ENCODE measurements around the gene AGT. TPM values are rescaled to one million over a fixed set of nuclear protein-coding genes. Genes with fewer than 3 reads are reported as not detected.

AGT gene
- total RNA-seq, 4 donors from 2014 or later, result 0.33 to 6.2 (median 2.9) TPM

GRCh38 chr1:230674581-230674980, 39.3 kb downstream of the AGT start:
- TF ChIP-seq, protein P1, sequence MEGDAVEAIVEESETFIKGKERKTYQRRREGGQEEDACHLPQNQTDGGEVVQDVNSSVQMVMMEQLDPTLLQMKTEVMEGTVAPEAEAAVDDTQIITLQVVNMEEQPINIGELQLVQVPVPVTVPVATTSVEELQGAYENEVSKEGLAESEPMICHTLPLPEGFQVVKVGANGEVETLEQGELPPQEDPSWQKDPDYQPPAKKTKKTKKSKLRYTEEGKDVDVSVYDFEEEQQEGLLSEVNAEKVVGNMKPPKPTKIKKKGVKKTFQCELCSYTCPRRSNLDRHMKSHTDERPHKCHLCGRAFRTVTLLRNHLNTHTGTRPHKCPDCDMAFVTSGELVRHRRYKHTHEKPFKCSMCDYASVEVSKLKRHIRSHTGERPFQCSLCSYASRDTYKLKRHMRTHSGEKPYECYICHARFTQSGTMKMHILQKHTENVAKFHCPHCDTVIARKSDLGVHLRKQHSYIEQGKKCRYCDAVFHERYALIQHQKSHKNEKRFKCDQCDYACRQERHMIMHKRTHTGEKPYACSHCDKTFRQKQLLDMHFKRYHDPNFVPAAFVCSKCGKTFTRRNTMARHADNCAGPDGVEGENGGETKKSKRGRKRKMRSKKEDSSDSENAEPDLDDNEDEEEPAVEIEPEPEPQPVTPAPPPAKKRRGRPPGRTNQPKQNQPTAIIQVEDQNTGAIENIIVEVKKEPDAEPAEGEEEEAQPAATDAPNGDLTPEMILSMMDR (IDR thresholded peaks at IDR 0.05; ENCODE audit: low read depth), result no peak

GRCh38 chr1:230669543-230669942, 44.4 kb downstream of the AGT start:
- TF ChIP-seq, protein P1 (IDR thresholded peaks at IDR 0.05; ENCODE audit: low read depth), result no peak

DNA sequence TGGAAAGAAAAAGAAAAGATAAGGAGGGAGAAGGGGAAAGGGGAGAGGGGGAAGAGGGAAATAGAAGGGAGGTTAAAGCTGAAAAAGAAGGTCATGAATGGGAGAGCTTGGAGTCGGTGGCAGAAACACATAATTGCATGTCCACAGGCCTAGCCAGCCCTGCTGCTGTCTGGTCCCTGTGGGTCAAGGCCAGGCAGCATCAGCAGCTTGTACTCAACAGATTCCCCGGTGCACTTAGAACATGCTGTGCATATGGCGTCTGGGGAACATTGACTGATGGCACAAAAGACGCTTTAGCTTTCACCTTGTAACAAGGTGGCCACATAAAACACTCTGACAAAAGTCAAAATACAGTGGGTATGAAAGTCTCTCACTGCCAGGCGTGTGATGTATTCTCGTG, 45.7 kb downstream of the AGT start:
- TF ChIP-seq, protein P1 (IDR thresholded peaks at IDR 0.05; ENCODE audit: low read depth), result no peak

- TF ChIP-seq, protein P1 (IDR thresholded peaks at IDR 0.05; ENCODE audit: low read depth), result no peak
Observed at GRCh38 chr1:230661976-230662375, 51.9 kb downstream of the AGT start.

DNA sequence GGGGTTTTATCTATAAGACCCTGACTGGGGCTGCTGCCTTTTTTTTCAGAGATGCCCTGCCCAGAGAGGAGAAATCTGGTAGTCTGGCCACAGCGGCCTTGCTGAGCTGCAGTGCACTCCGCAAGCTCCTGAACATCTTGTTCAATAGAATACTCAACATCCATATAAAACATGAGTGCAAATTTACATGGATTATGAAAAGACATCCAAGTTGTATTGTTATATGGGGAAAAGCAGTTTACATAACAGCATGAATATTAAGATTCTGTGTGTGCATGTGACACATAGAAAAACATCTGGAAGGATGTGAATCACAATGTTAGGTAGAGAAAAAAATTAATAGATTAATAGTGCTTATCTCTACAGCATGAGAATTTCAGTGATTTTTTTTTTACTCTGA, 55.2 kb downstream of the AGT start:
- TF ChIP-seq, protein P1 (IDR thresholded peaks at IDR 0.05; ENCODE audit: low read depth), result no peak

Other genes with a start within 250 kb of the AGT start
- gene COG2, start 71.6 kb downstream of the AGT start, total RNA-seq, result 10 to 100 TPM; 19.2 to 35.4 (median 24.2) TPM
- gene CAPN9, start 33.3 kb upstream of the AGT start, total RNA-seq, result not detected
- 100 to 1,000 TPM in 1 of 4 donors, 10 to 100 TPM in 3; 37.4 to 103 (median 48.1) TPM for gene C1orf198, start 154.4 kb upstream of the AGT start, total RNA-seq

All from subcutaneous adipose tissue (tissue), 4 donors.